Stomach (tissue), 4 donors: ENCODE results near the gene RHBDD3.

Source experiments
- EP300 ChIP-seq: sonication (generic); formaldehyde crosslinking; IDR thresholded peaks from one replicate; pipeline ENCODE4 v1.6.1; 2017; ENCODE audit warnings: antibody characterized with exemption
- POLR2AphosphoS5 ChIP-seq, 3 donors: sonication (generic); formaldehyde crosslinking; IDR thresholded peaks; one replicate each; pipeline ENCODE4 v1.6.1; 2016; ENCODE audit warnings: antibody characterized with exemption in 3 of 3
- TF ChIP-seq, protein P1 (sequence below), 7 experiments: fragments of 450-650 bp in 4 of 7; fragments of 200-600 bp in 3 of 7; sonication (generic) in 3 of 7; IDR thresholded peaks; one replicate each; pipeline ENCODE4 v1.5.1; 2016 to 2019; ENCODE audit warnings: antibody characterized with exemption in 7 of 7, control low read depth in 2 of 7, mild to moderate bottlenecking in 1 of 7

- TF ChIP-seq POLR2AphosphoS5 (IDR thresholded peaks at IDR 0.05) = no peak
- no peak for TF ChIP-seq EP300
- TF ChIP-seq, protein P1, sequence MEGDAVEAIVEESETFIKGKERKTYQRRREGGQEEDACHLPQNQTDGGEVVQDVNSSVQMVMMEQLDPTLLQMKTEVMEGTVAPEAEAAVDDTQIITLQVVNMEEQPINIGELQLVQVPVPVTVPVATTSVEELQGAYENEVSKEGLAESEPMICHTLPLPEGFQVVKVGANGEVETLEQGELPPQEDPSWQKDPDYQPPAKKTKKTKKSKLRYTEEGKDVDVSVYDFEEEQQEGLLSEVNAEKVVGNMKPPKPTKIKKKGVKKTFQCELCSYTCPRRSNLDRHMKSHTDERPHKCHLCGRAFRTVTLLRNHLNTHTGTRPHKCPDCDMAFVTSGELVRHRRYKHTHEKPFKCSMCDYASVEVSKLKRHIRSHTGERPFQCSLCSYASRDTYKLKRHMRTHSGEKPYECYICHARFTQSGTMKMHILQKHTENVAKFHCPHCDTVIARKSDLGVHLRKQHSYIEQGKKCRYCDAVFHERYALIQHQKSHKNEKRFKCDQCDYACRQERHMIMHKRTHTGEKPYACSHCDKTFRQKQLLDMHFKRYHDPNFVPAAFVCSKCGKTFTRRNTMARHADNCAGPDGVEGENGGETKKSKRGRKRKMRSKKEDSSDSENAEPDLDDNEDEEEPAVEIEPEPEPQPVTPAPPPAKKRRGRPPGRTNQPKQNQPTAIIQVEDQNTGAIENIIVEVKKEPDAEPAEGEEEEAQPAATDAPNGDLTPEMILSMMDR (IDR thresholded peaks at IDR 0.05) = no peak
Observed at GRCh38 chr22:29315286-29316140, 47.7 kb upstream of the RHBDD3 start, which contains the start of gene RASL10A.
